T47D (cell line): ENCODE results near the gene XAGE5.
"Not testable (repeated sequence)": the region's sequence is repeated elsewhere in the genome, so short reads cannot be mapped to it uniquely, and the experiment has no call there.

ENCODE experiments used
- DNase-seq, 2 experiments: peaks; one replicate each; pipeline versions ENCODE4 v3.0.0 to v3.0.0-alpha.2; 2011 to 2012; ENCODE audit warnings: low read depth in 1 of 2, low spot score in 1 of 2
- JUND ChIP-seq: IDR thresholded peaks from 2 replicates; pipeline ENCODE4 v1.6.1; 2012; ENCODE audit warnings: low read depth
- in situ Hi-C: cut with HindIII; loops from 2 replicates; pipeline ENCODE4 v1.10.0; 2016; ENCODE audit warnings: low sequenced_read_pairs, low pct_unique_long_range_greater_than_20kb

The XAGE5 gene, protein sequence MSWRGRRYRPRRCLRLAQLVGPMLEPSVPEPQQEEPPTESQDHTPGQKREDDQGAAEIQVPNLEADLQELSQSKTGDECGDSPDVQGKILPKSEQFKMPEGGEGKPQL

GRCh38 chrX:52811065-52811625 lies at the start of gene XAGE5:
Gene XAGE5 (plus strand): TSS chrX:52811287. CDS start chrX:52812567, 1,280 bp downstream.
- TF ChIP-seq JUND, result no peak
- in situ Hi-C loops, result no loop called here
- no peak for DNase-seq

GRCh38 chrX:52765983-52766382 lies 45.1 kb upstream of the XAGE5 start:
- DNase-seq, in situ Hi-C loops: not testable (repeated sequence)

DNA sequence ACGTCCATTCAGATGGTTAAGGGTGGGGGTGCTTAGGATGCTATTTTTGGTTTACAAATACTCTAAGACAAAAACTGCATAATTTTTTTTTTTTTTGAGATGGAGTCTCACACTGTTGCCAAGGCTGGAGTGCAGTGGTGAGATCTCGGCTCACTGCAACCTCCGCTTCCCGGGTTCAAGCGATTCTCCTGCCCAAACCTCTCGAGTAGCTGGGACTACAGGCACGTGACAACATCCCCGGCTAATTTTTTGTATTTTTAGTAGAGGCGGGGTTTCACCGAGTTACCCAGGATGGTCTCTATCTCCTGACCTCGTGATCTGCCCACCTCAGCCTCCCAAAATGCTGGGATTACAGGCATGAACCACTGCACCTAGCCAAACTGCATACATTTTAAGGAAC lies 37.6 kb upstream of the XAGE5 start:
- in situ Hi-C loops, DNase-seq: not testable (repeated sequence)

DNA sequence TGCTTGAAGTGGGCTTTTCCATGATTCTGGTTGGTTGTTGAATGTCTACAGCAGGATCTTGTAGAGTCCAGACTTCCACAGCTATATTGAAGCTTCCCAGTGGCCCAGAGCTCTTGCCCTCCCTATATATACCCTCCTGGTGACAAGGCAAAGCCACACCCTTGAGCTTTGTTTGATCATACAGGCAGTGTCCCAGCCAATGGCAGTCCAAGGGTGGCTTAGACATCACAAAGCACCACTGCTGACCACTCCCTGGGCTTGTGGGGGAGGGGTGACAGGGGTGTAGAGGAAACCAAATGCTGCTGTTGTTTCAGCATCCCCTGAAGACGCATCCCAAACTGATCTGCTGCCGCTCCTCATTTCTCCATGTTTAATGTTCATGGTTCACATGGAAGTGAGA lies 13.8 kb upstream of the XAGE5 start, which contains the start of gene SPANXN5:
SPANXN5 (minus strand) TSS at position 101 of the 400 bp plus-strand sequence; CDS start at position 22, 79 bp downstream.
- in situ Hi-C loops, DNase-seq: not testable (repeated sequence)

- in situ Hi-C loops, DNase-seq: not testable (repeated sequence)
These were observed 6.2 kb upstream of the XAGE5 start for GRCh38 chrX:52804876-52805275.

DNA sequence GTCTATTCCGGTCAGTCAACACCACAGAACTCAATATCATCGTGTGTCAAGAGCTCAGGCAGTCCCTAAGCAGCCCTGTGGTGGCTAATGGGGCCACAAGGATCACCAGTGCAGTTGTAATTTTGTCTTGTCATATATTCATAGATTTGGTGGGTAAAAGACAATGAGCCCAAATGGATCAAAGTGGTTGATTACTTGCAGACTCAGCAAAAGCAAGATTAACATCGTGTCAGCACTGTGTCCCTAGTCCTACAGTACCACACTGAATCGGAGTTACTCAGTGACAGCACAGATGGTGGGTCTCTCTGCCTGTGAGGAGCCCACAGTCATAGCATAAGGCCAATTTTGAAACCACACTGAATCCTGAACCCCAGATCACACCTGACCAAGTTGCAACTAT lies 8.7 kb downstream of the XAGE5 start:
- no peak for DNase-seq
- in situ Hi-C loops, result no loop called here
- TF ChIP-seq JUND, result no peak

- TF ChIP-seq JUND, result no peak
- DNase-seq, result no peak
These were observed 10.1 kb downstream of the XAGE5 start for GRCh38 chrX:52821079-52821760.

DNA sequence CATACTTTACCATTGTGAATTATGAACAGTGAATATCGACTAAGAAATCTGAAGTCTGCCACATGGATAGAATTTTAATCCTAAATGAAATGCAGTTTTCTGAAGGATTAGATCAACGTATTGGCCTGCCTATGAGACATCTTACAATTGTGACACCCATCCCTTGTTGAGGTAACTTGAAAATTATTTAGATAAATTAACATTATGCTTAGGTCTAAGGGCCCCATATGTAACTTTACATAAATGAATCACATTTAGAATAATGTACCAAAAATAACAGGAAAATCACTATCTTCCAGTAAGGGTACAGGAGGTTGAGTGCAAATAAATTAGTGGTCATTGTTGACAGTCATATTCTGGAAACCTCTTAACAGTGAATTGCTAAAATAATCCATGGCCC lies 13.5 kb downstream of the XAGE5 start:
- TF ChIP-seq JUND, result no peak

More at GRCh38 chrX:52821079-52821760, 10.1 kb downstream of the XAGE5 start:
- in situ Hi-C loops, result no loop called here

GRCh38 chrX:52830551-52830950 lies 19.5 kb downstream of the XAGE5 start:
- no peak for TF ChIP-seq JUND
- in situ Hi-C loops, result no loop called here
- DNase-seq, result no peak

More for the DNA sequence above, 13.5 kb downstream of the XAGE5 start:
- in situ Hi-C loops, result no loop called here
- DNase-seq, result no peak

- DNase-seq, result no peak
- in situ Hi-C loops, result no loop called here
- no peak for TF ChIP-seq JUND
These were observed 28.1 kb downstream of the XAGE5 start for GRCh38 chrX:52839137-52839536.

DNA sequence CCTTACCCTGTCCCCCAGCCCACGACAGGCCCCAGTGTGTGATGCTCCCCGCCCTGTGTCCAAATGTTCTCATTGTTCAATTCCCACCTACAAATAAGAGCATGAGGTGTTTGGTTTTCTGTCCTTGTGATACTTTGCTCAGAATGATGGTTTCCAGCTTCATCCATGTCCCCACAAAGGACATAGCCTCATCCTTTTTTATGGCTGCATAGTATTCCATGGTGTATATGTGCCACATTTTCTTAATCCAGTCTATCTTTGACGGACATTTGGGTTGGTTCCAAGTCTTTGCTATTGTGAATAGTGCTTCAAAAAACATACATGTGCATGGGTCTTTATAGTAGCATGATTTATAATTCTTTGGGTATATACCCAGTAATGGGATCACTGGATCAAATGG lies 32.5 kb downstream of the XAGE5 start:
- DNase-seq, in situ Hi-C loops: not testable (repeated sequence)

GRCh38 chrX:52852110-52852860 lies 41.2 kb downstream of the XAGE5 start:
- TF ChIP-seq JUND, result no peak
- no peak for DNase-seq
- in situ Hi-C loops, result no loop called here

- DNase-seq, in situ Hi-C loops: not testable (repeated sequence)
These were observed 46.0 kb downstream of the XAGE5 start for GRCh38 chrX:52856991-52857525.
